Sigmoid colon (tissue), 4 donors: Measurements from ENCODE around the gene C6orf62.

Source experiments
- EP300 ChIP-seq, 4 donors: sonication (generic); formaldehyde crosslinking; IDR thresholded peaks; one replicate each; pipeline ENCODE4 v1.6.1; 2017; ENCODE audit warnings: antibody characterized with exemption in 4 of 4
- TF ChIP-seq, protein P1 (sequence below), 4 experiments: fragments of 450-650 bp in 3 of 4; fragments of 200-600 bp in 1 of 4; IDR thresholded peaks; one replicate each; pipeline ENCODE4 v1.5.1; 2016 to 2019; ENCODE audit warnings: antibody characterized with exemption in 4 of 4, mild to moderate bottlenecking in 3 of 4, moderate library complexity in 2 of 4

DNA sequence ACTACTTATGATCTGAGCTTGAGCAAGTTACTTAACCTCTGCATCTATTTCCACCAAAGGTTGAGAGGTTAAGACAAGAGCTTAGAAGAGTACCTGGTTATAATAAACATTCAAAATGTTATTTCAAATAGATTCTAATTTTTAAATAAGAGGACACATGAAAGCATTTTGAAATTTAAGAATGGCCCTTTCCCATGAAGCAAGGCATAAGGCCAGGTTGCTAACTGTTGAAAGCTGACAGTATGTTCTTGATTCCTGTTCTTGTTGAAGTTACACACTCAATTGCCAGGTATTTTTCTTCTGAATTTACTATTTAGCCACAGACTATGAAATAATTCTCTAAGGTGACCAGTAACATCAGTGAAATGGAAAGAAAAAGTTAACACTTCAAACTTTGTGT is 14.5 kb downstream of the C6orf62 start:
- TF ChIP-seq, protein P1, sequence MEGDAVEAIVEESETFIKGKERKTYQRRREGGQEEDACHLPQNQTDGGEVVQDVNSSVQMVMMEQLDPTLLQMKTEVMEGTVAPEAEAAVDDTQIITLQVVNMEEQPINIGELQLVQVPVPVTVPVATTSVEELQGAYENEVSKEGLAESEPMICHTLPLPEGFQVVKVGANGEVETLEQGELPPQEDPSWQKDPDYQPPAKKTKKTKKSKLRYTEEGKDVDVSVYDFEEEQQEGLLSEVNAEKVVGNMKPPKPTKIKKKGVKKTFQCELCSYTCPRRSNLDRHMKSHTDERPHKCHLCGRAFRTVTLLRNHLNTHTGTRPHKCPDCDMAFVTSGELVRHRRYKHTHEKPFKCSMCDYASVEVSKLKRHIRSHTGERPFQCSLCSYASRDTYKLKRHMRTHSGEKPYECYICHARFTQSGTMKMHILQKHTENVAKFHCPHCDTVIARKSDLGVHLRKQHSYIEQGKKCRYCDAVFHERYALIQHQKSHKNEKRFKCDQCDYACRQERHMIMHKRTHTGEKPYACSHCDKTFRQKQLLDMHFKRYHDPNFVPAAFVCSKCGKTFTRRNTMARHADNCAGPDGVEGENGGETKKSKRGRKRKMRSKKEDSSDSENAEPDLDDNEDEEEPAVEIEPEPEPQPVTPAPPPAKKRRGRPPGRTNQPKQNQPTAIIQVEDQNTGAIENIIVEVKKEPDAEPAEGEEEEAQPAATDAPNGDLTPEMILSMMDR (IDR thresholded peaks at IDR 0.05): no peak
- no peak for TF ChIP-seq EP300 (IDR thresholded peaks at IDR 0.05)
